GM18508 (cell line): ENCODE results near the gene RFT1.

Experiments used
- ATAC-seq: cut with Tn5 transposase; IDR thresholded peaks from one replicate; pipeline ENCODE4 v1.9.1; 2021; ENCODE audit warnings: moderate number of reproducible peaks; ENCODE audit not compliant: insufficient read depth, unreplicated experiment

RFT1 gene

GRCh38 chr3:53130179-53131061 is at the start of gene RFT1:
Gene RFT1 (minus strand): TSS chr3:53130435. CDS start chr3:53130400, 35 bp downstream.
- no peak for ATAC-seq

GRCh38 chr3:53179580-53179979 is 49.3 kb upstream of the RFT1 start:
- no peak for ATAC-seq

GRCh38 chr3:53178246-53178645 is 48.0 kb upstream of the RFT1 start:
- no peak for ATAC-seq

- no peak for ATAC-seq
These were observed 45.6 kb upstream of the RFT1 start for GRCh38 chr3:53175613-53176540.

- ATAC-seq: no peak
These were observed 44.4 kb upstream of the RFT1 start for GRCh38 chr3:53174346-53175250.

- no peak for ATAC-seq
These were observed 42.9 kb upstream of the RFT1 start for GRCh38 chr3:53173107-53173506.

DNA sequence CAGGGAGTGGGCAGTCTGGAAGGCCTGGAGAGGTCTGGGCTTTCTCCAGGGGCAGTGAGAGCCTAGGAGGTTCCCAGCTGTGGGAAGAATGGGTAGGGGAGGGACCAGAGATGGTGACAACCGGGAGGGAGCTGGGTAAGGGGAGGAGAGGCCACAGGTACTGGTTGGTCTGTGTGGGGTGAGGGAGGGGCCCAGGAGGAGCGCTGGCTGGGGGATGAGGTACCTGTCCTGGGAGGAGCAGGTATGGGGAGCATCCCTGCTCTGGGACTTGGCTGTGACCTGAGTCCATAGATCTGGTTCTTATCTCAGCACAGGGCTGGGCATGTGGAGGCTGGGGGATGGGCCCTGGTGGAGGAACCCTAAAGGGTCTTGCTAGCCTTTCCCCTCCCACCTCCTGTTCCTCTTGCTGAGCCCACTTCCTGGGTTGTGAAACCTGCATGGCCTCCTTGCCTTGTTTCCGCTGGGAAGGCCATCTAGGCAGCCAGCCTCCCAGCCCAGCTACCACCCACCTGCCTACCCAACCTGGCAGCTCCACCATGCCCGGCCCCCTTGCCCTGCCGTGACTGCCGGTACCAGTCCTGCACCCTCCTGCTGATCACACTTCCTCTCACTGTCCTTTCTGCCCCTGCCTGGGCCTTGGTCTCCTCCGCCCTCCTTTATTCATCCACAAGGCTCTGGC is 41.7 kb upstream of the RFT1 start:
- no peak for ATAC-seq

GRCh38 chr3:53171064-53171418 is 40.8 kb upstream of the RFT1 start:
- ATAC-seq: no peak

DNA sequence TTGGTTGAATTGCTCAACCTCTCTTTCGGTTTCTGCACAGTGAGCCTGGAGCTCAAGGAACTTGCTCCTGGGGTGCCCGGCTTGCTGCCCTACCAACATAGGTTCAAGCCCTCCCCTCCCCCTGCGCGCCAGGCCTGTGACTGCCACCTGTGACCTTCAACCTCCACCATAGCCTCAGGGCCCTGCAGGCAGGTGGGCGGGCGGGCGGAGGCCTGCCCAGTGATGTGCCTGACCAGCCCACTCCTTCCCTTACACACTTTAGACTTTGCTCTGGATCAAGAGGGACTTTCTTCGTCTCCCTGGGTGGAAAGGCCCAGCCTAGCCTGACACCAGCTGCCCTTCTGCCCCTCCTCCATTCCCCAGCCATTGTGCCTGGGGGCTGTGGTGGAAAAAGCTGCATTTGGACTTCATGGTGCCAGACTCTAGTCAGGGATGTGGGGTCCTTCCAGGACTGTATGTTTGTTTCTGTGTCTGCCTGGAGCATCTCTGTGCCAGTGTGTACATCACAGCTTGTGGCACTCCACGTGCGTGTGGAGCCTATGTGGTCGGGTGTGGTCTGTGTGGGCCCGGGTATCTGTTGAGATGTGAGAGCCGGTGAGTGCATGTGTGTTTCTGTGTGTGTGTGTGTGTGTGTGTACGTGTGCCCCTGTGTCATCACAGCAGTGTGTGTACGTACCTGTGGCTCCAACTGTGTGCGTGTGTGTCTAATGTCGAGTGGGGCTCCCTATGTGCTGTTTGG is 40.3 kb upstream of the RFT1 start:
- no peak for ATAC-seq

DNA sequence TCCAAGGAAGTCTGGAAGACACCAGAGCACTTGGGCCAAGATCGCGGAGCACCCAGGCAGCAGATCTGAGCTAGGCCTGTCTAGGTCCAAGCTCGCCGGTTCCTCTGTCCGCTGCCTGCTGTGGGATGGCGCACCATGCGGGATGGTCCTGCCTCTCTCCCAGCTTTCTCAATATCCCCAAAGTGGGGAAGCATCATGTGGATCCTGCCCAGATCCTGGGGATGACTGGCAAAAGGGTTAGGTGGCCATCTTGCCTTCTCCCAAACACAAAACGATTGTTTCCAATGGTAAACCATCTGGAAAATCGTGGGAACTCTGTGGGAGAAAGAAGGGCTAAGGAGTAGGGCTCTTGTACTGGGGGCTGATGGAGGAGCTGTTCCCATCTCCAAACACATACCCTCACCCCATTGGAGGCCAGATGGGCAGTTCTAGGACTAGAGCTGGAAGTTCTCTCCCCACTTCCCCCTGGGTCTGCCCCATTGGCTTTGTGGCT is 39.6 kb upstream of the RFT1 start:
- ATAC-seq: no peak

DNA sequence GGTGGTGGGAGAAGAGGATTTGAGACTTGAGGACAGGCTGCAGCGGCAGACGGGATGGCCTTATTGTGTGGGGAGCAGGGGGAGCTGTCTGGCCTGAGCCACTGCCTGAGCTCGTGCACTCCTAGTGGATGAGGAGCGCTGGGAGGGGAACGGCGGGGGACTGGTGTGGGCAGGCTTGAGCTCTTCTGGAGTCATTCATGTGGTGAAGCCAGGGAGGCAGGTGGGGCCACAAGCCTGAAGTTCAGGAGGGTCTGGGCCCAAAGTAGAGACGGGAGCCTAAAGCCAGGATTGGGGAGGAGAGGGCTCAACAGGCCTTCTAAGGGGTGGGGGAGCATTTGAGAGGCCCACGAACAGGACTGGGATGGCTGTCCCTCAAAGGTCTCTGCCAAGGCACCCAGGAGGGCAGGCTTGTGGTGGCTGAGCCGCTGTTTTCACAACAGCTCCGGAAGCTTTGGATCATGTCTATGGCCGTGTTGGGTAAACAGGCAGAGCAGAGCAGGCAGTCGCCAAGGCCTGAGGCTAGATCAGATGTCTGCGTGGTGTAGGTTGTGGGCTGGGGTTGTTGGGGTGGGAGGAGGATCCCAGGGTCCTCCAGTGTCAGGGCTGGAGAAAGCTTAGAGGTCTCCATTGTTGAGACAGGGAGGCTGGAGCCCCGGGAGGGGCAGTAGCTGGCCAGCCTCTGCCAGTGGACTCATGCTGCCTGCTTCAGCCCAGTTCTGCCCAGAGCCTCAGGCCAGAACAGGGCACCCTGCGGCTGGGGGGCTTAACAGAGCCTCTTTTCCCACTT is 39.0 kb upstream of the RFT1 start:
- no peak for ATAC-seq

DNA sequence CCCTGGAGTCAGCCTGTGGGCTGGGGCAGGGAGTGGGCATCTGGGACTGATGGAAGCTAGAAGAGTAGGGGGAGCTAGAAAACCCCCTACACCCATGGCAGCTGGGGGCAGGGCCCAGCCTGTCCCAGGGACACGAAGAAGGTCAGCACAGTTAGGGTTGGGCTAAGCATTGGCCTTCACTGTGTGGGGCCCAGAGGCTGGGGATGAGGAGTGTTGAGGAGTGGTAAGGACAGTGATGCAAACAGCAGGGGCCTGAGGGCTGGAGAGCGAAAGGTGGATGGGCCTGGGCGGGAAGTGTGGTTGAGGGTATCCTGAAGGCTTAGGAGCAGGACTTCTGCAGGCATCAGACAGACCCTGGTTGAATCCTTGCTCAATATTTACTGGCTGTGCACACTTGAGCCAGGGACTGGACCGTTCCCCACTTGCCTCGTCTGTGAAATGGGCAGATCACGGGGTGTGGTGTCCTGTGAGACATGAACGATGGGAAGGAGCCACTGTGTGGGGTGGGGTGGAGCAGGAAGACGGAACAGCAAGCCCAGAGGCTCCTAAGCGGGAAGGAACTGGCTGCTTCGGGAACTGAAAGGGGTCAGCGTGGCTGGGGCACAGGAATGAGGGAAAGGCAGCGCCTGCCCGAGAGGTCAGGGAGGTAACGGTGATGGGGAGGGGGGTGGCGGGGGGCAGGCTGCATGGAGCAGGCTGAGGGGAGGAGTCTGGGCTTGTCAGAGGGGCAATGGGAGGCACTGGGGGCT is 38.1 kb upstream of the RFT1 start:
- ATAC-seq: no peak

GRCh38 chr3:53167418-53168174 is 37.4 kb upstream of the RFT1 start:
- no peak for ATAC-seq

DNA sequence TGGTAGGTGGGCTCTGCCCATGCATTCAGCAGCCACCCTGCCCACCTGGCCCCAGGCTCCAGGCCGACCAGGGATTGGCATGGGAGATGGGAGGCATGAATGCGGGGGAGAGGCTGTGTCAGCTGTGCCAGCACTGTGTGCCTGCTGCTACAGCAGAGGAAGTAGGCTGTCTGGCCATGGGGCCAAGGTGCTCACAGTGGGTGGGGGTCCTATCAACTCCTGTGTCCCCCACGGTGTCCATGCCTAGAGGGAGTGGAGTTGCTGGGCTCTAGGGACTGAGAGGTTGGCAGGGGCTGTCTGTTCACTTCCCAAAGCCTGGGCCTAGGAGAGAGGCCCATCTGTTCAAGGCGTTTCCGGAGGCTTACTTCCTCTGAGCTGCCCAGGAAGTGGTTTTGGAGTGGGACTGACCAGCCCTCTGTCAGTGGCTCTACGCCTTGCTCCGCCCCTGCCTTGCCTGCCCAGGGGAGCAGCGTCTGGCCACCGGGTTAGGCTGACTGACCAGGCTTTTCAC is 36.6 kb upstream of the RFT1 start:
- ATAC-seq: no peak

GRCh38 chr3:53166206-53166605 is 36.0 kb upstream of the RFT1 start:
- ATAC-seq: no peak

GRCh38 chr3:53164911-53165310 is 34.7 kb upstream of the RFT1 start:
- ATAC-seq: no peak
